Karpas-422 (cell line): ENCODE measurements around the gene AMN. TPM values are rescaled to one million over a fixed set of nuclear protein-coding genes. Genes with fewer than 3 reads are reported as not detected.

Source experiments
- DNase-seq: peaks from one replicate; pipeline ENCODE4 v3.0.0-alpha.2; 2015
- H2AFZ ChIP-seq: fragments of 200-600 bp; sonication (generic); 2 replicates; pipeline ENCODE4 v1.6.1; 2014; ENCODE audit warnings: antibody characterized with exemption, low read length, mixed read lengths
- H3K27ac ChIP-seq: fragments of 200-600 bp; sonication (generic); 2 replicates; pipeline ENCODE4 v1.5.1; 2014; ENCODE audit warnings: mild to moderate bottlenecking, low read length, moderate library complexity
- H3K27me3 ChIP-seq: fragments of 200-600 bp; sonication (generic); 2 replicates; pipeline ENCODE4 v1.6.1; 2014; ENCODE audit warnings: low read length, mixed read lengths
- H3K36me3 ChIP-seq: fragments of 200-600 bp; sonication (generic); 2 replicates; pipeline ENCODE4 v1.6.1; 2014; ENCODE audit warnings: low read length, mixed read lengths; ENCODE audit not compliant: insufficient read depth
- H3K4me1 ChIP-seq: fragments of 200-600 bp; sonication (generic); 2 replicates; pipeline ENCODE4 v1.6.1; 2014; ENCODE audit warnings: mild to moderate bottlenecking, low read length, mixed read lengths
- H3K4me2 ChIP-seq: fragments of 200-600 bp; sonication (generic); 2 replicates; pipeline ENCODE4 v1.6.1; 2014; ENCODE audit warnings: low read length, low read depth, mild to moderate bottlenecking; ENCODE audit not compliant: poor library complexity, severe bottlenecking
- H3K4me3 ChIP-seq: fragments of 200-600 bp; sonication (generic); 2 replicates; pipeline ENCODE4 v1.5.1; 2014; ENCODE audit warnings: mild to moderate bottlenecking, antibody characterized with exemption, low read length, mixed read lengths
- H3K79me2 ChIP-seq: fragments of 200-600 bp; sonication (generic); 2 replicates; pipeline ENCODE4 v1.6.1; 2014; ENCODE audit warnings: mild to moderate bottlenecking, low read length, mixed read lengths
- H3K9ac ChIP-seq: fragments of 200-600 bp; sonication (generic); 2 replicates; pipeline ENCODE4 v1.6.0; 2014; ENCODE audit warnings: low read length
- H3K9me2 ChIP-seq: fragments of 200-600 bp; sonication (generic), shearing (Covaris generic); replicated peaks from 2 replicates; pipeline ENCODE4 v1.6.0; 2014; ENCODE audit warnings: mild to moderate bottlenecking, low read length, moderate library complexity; ENCODE audit not compliant: insufficient read depth
- H3K9me3 ChIP-seq: fragments of 300-700, 200-600 bp; sonication (generic); 2 replicates; pipeline ENCODE4 v1.6.1; 2014; ENCODE audit warnings: low read length, mixed read lengths
- H4K20me1 ChIP-seq: fragments of 200-600 bp; sonication (generic); 2 replicates; pipeline ENCODE4 v1.6.1; 2014; ENCODE audit warnings: mild to moderate bottlenecking, antibody characterized with exemption, low read length, low read depth; ENCODE audit not compliant: insufficient read depth
- total RNA-seq: library from RNA; depleted of rRNA; stranded (reverse); fragments of >200 nt; shearing (Covaris generic); gene quantifications from 2 replicates; pipeline ENCODE4 v1.2.3, GENCODE V29; 2014; ENCODE audit warnings: low replicate concordance

The AMN gene
- total RNA-seq, 1 experiment from 2014 or later = 7.7 TPM

DNA sequence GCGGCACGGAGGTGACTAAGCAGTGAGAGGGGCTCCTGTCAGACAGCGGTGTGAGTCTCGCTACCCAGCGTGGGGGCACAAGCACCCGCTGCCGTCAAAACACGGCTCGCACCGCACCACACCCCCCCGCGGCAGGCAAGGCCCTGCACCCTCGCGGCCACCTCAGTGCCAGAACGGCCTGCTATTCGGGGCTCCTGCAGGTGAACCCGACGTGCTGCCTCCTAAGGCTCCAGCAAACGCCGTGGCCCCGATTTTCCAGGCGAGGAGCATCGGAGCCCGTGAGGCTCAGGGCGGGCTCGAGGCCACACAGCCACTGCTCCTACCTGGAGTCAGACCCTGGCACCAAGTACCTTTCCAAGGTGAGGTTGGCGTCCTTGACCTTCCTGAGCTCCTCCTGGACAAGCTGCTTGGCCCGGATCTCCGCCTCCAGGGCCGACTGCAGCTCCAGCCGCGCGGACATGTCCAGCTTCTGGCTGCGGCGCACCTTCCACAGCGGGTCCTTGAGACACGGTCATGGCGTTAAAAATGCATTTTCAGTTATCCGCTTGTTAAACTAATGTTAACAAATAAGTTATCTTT, 41.8 kb downstream of the AMN start:
- no peak overlapping the region for H3K4me2 ChIP-seq
- no peaks in the 10 kb centered on the region for H4K20me1 ChIP-seq
- no peaks in the 10 kb centered on the region for H3K9me2 ChIP-seq
- no peak overlapping the region for H3K4me3 ChIP-seq
- no peaks in the 10 kb centered on the region for H3K36me3 ChIP-seq
- no peaks in the 10 kb centered on the region for H3K4me1 ChIP-seq
- H3K9ac ChIP-seq = no peak overlapping the region
- H2AFZ ChIP-seq = no peak overlapping the region
- no peaks in the 10 kb centered on the region for H3K79me2 ChIP-seq
- H3K27ac ChIP-seq = no peak overlapping the region
- no peaks in the 10 kb centered on the region for H3K9me3 ChIP-seq
- DNase-seq = no peak
- no peaks in the 10 kb centered on the region for H3K27me3 ChIP-seq

DNA sequence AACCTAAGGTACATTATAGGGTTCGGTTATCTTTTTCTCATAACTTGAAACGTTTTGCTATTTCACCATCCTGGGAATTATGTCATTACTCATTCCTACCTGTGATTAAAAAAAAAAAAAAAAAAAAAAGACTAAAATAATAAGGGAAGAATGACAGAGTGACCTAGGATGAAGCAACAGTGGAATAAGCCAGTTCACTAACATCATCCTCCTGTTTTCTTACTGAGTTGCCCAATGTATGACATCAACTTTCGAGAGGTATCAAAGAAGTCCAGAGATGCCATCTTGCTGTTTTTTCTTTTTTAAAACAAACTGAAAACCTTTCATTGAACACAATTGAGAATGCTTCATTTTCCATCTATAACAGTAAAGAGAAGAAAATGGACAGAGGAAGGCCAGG, 42.8 kb downstream of the AMN start:
- no peak overlapping the region for H3K27ac ChIP-seq
- no peaks in the 10 kb centered on the region for H4K20me1 ChIP-seq
- H3K4me2 ChIP-seq = no peak overlapping the region
- H3K4me1 ChIP-seq = no peaks in the 10 kb centered on the region
- H3K9me3 ChIP-seq = no peaks in the 10 kb centered on the region
- H3K4me3 ChIP-seq = no peak overlapping the region
- no peaks in the 10 kb centered on the region for H3K27me3 ChIP-seq
- no peaks in the 10 kb centered on the region for H3K79me2 ChIP-seq
- no peak overlapping the region for H2AFZ ChIP-seq
- H3K9ac ChIP-seq = no peak overlapping the region
- H3K9me2 ChIP-seq = no peaks in the 10 kb centered on the region
- no peaks in the 10 kb centered on the region for H3K36me3 ChIP-seq
- no peak for DNase-seq

DNA sequence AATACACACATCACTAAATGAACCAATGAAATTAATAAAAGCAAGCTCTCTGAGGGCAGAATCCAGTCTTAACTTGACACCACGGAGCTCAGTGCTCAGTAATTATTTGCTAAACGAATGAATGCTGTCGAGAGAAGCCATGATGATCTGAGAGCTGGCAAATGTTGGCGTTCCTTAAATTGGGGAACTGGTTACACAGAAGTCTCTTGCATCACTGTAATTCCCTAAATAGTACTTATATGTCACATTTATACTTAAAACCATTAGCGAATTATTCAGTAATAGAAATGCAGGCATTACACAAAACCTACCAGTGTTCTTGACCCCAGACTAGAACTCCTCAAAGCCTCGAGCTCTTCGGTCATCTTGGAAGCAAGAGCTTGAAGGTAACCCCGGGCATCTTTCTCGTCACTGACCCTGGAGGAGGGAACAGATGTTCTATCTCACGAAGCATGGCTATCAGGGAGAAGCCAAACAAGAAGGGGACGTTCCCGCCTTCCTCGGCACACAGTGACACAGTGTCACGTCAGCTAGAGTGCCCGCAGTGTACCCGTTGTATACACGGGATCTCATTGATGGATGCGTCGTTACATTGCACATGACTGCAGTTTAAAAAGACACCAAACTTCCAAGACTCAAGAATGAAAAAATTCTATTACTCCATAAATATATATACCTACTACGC, 43.6 kb downstream of the AMN start:
- Histone ChIP-seq H3K36me3 (no peaks in the 10 kb centered on the region), H3K4me2 (no peak overlapping the region), H3K4me1 (no peaks in the 10 kb centered on the region), H3K79me2 (no peaks in the 10 kb centered on the region), H3K27ac (no peak overlapping the region), H4K20me1 (no peaks in the 10 kb centered on the region), H3K4me3 (no peak overlapping the region), H3K9ac (no peak overlapping the region), H3K27me3 (no peaks in the 10 kb centered on the region), H3K9me2 (no peaks in the 10 kb centered on the region), H2AFZ (no peak overlapping the region), H3K9me3 (no peaks in the 10 kb centered on the region)
- DNase-seq = no peak

DNA sequence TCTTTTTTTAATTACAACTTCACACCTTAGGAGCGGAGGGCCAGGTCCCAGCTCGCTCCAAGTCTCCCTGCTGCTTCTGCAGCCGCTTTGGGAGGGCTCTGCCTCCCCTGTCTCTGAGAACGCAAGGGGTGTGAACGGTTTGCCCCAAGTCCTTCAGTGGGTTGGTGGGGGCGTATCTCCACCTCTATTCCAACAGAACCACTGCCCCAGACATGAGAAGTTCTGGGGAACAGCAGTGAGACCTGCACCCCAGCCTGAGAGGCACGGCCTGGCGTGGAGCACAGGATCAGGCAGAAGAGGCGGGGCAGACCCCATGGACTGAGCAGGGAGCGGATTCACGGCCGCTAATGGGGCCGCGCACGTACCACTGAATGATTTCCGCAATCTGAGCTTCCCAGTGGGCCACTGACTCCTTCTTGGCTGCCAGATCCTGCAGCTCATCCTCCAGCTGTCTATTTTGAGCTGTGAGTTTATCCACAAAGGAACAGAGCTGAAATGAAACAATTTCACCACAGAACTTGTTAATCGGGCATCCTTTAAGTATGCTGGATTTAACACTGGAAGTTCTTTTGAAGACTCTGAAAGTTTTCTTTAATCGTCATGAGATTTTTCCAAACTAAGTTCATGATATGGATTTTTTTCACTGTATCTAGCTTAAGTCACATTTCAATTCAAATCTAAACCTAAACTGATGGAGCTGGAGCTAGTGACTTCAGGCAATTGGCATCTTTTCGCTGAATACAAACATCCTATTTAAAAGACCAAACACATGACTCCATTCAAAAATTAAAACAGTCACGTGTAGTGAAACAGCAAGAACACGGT, 44.4 kb downstream of the AMN start:
- H3K4me1 ChIP-seq = no peaks in the 10 kb centered on the region
- DNase-seq = no peak
- H3K27ac ChIP-seq = no peak overlapping the region
- no peaks in the 10 kb centered on the region for H3K9me2 ChIP-seq
- no peaks in the 10 kb centered on the region for H3K9me3 ChIP-seq
- H3K27me3 ChIP-seq = no peaks in the 10 kb centered on the region
- H2AFZ ChIP-seq = no peak overlapping the region
- H3K36me3 ChIP-seq = no peaks in the 10 kb centered on the region
- H3K79me2 ChIP-seq = no peaks in the 10 kb centered on the region
- no peak overlapping the region for H3K4me3 ChIP-seq
- H3K9ac ChIP-seq = no peak overlapping the region
- no peak overlapping the region for H3K4me2 ChIP-seq
- H4K20me1 ChIP-seq = no peaks in the 10 kb centered on the region

DNA sequence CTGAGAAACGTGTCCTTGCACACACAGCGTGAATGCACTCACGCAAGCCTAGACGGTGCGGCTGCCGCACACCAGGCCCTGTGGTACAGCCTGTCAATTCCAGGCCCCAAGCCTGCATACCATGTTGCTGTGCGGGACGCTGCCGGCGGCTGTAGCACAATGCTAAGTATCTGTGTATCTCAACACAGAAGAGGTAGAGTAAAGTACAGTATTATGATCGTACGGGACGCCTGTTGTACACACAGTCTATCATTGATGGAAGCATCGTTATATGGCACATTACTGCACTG, 45.0 kb downstream of the AMN start:
- DNase-seq = no peak
- Histone ChIP-seq H3K27me3 (no peaks in the 10 kb centered on the region), H3K9me2 (no peaks in the 10 kb centered on the region), H2AFZ (no peak overlapping the region), H3K4me2 (no peak overlapping the region), H3K4me3 (no peak overlapping the region), H4K20me1 (no peaks in the 10 kb centered on the region), H3K9ac (no peak overlapping the region), H3K36me3 (no peaks in the 10 kb centered on the region), H3K4me1 (no peaks in the 10 kb centered on the region), H3K9me3 (no peaks in the 10 kb centered on the region), H3K27ac (no peak overlapping the region), H3K79me2 (no peaks in the 10 kb centered on the region)

DNA sequence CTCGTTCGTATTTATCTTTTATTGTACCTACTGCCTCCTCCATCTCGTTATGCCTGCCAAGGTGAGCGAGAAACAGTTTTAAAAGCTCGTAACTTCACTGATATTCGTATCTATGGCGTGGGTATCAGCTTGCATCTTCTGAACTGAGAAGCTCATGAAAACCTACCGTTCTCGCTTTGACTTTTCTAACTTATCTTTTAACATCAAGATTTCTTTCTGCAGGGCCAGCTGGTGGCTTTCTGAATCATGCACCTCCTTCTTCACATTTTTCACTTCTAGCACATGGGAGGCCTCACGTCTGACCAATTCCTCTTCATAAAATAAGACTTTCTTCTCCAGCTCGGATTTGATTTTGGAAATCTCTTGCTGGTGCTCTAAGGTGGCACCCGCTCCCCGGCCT, 45.8 kb downstream of the AMN start:
- H3K4me1 ChIP-seq = no peaks in the 10 kb centered on the region
- no peaks in the 10 kb centered on the region for H3K79me2 ChIP-seq

DNA sequence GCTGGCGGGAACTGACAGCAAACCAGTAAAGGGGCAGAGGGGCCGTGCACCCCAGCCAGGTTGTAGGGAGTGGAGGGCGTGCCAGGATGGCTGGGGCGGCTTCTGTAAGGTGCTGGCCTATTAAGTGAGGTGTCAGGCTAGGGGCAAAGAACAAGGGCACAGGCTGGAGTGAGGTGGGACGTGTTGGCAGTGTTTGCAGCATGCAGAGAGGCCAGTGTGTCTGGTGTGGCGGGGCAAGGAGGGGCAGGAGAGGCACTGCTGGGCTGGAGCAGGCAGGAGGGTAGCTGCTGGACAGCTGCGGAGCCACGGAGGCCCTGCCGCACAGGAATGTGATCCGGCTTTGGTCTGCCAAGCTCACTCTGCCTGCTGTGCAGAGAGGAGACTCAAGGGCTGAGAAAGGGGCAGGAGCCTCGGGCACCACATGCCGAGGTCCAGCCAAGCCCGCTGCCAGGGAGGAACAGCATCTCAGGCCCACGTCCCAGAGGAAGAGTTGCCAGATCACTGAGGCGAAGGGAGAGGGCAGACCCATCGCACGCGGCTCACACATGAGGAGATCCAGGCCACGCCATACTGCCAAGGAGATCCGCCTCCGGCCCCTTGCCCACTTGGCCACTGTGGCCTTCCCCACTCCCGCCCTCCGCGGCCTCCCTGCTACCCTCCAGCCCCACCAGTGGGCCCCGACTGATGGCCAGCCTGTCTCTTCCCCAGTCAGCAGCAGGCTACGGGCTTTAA, 46.8 kb downstream of the AMN start:
- Histone ChIP-seq H3K79me2 (no peaks in the 10 kb centered on the region), H3K4me1 (peaks cover 5% of the 10 kb centered on the region; the same call in 1 of the 2 replicates), H3K36me3 (no peaks in the 10 kb centered on the region), H3K4me2 (no peak overlapping the region), H3K4me3 (no peak overlapping the region), H3K27ac (no peak overlapping the region), H3K9ac (no peak overlapping the region), H3K27me3 (no peaks in the 10 kb centered on the region), H3K9me3 (no peaks in the 10 kb centered on the region), H2AFZ (no peak overlapping the region), H3K9me2 (no peaks in the 10 kb centered on the region), H4K20me1 (no peaks in the 10 kb centered on the region)
- no peak for DNase-seq

More for the DNA sequence above, 45.8 kb downstream of the AMN start:
- Histone ChIP-seq H3K9me3 (no peaks in the 10 kb centered on the region), H3K36me3 (no peaks in the 10 kb centered on the region), H2AFZ (no peak overlapping the region), H3K27ac (no peak overlapping the region), H3K9me2 (no peaks in the 10 kb centered on the region), H3K4me3 (no peak overlapping the region), H4K20me1 (no peaks in the 10 kb centered on the region), H3K27me3 (no peaks in the 10 kb centered on the region), H3K4me2 (no peak overlapping the region), H3K9ac (no peak overlapping the region)
- DNase-seq = no peak

DNA sequence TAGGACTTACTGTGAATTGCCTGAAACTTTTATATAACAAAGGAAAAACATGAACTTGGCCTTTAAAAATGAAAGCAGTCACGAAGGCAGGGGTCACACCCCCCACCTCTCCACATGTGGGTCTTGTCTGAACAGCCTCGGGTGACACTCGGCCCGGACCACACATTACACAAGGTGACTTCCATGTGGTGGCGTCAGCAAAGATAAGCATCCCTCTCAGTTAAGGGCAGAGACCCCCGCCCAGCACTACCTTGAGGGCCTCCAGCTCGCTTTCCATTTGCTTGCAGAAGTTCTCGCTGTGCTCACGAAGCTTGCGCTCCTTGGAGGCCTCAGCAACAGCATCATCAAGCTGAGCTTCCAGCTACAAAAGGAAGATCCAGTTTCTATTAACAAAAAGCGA, 47.4 kb downstream of the AMN start:
- H3K4me3 ChIP-seq = no peak overlapping the region
- H3K4me1 ChIP-seq = peaks cover 5% of the 10 kb centered on the region; the same call in 1 of the 2 replicates

More for the DNA sequence above, 47.4 kb downstream of the AMN start:
- H3K4me2 ChIP-seq = no peak overlapping the region
- H3K27ac ChIP-seq = no peak overlapping the region
- no peak for DNase-seq
- H3K9me2 ChIP-seq = no peaks in the 10 kb centered on the region
- H3K9me3 ChIP-seq = no peaks in the 10 kb centered on the region
- no peaks in the 10 kb centered on the region for H3K27me3 ChIP-seq
- no peaks in the 10 kb centered on the region for H3K79me2 ChIP-seq
- H3K9ac ChIP-seq = no peak overlapping the region
- no peaks in the 10 kb centered on the region for H4K20me1 ChIP-seq
- H2AFZ ChIP-seq = no peak overlapping the region
- H3K36me3 ChIP-seq = no peaks in the 10 kb centered on the region
